Vagina (tissue), 2 donors: Measurements from ENCODE around the gene GOLGA3. TPM values are rescaled to one million over a fixed set of nuclear protein-coding genes. Genes with fewer than 3 reads are reported as not detected.

Experiments used
- DNase-seq, 2 donors: peaks; one replicate each; pipeline ENCODE4 v3.0.0-alpha.2; 2017; ENCODE audit errors: extremely low spot score in 2 of 2
- H3K27ac ChIP-seq: fragments of 200-600 bp; sonication (generic); one replicate; pipeline ENCODE4 v1.5.1; 2019
- H3K27me3 ChIP-seq: fragments of 200-600 bp; sonication (generic); one replicate; pipeline ENCODE4 v1.5.1; 2019
- H3K36me3 ChIP-seq, 2 donors: fragments of 200-600 bp; sonication (generic); one replicate each; pipeline ENCODE4 v1.5.1; 2017 to 2019
- H3K4me1 ChIP-seq: fragments of 200-600 bp; sonication (generic); one replicate; pipeline ENCODE4 v1.5.1; 2019
- H3K4me3 ChIP-seq, 2 donors: fragments of 200-600 bp; sonication (generic); 1 replicate in 1 of 2; 2 replicates in 1 of 2; pipeline ENCODE4 v1.5.1; 2016 to 2019
- H3K9me3 ChIP-seq: fragments of 200-600 bp; sonication (generic); one replicate; pipeline ENCODE4 v1.5.1; 2019
- CTCF ChIP-seq, 3 experiments: fragments of 450-650 bp in 2 of 3; fragments of 200-600 bp in 1 of 3; sonication (generic) in 1 of 3; IDR thresholded peaks; one replicate each; pipeline ENCODE4 v1.5.1; 2017 to 2019; ENCODE audit warnings: antibody characterized with exemption in 3 of 3, mild to moderate bottlenecking in 2 of 3, moderate library complexity in 2 of 3
- POLR2A ChIP-seq, 2 donors: fragments of 450-650 bp; IDR thresholded peaks; one replicate each; pipeline ENCODE4 v1.6.1; 2017; ENCODE audit warnings: antibody characterized with exemption in 2 of 2, mild to moderate bottlenecking in 2 of 2, moderate library complexity in 2 of 2
- POLR2AphosphoS5 ChIP-seq, 2 donors: sonication (generic); formaldehyde crosslinking; IDR thresholded peaks; one replicate each; pipeline ENCODE4 v1.9.0; 2017; ENCODE audit warnings: antibody characterized with exemption in 2 of 2, mild to moderate bottlenecking in 2 of 2, low read depth in 1 of 2; ENCODE audit not compliant: insufficient read depth in 1 of 2
- intact Hi-C: fragments of 100-400 bp; cut with DNase I; formaldehyde crosslinking; loops from one replicate; pipeline ENCODE4 v1.15.1; 2023
- total RNA-seq: library from RNA; depleted of rRNA; stranded (reverse); fragments of >200 nt; gene quantifications from one replicate; pipeline ENCODE4 v1.2.3, GENCODE V29; 2016

The GOLGA3 gene
- total RNA-seq, 1 donor from 2014 or later = 49.8 TPM

GRCh38 chr12:132872975-132873421 lies 44.3 kb upstream of the GOLGA3 start:
- intact Hi-C loops = no loop called here
- no peak for DNase-seq
- Histone ChIP-seq H3K9me3 (no peaks in the 10 kb centered on the region), H3K4me1 (no peaks in the 10 kb centered on the region), H3K36me3 (peaks cover 0 to 76% of the 10 kb centered on the region in 2 donors), H3K27me3 (no peaks in the 10 kb centered on the region), H3K27ac (no peak overlapping the region), H3K4me3 (no peak overlapping the region)
- TF ChIP-seq POLR2A (IDR thresholded peaks at IDR 0.05) (no peak), POLR2AphosphoS5 (IDR thresholded peaks at IDR 0.05; ENCODE audit: insufficient read depth in 1 of 2, low read depth in 1 of 2) (no peak), CTCF (IDR thresholded peaks at IDR 0.05) (no peak)

- peaks cover 0 to 80% of the 10 kb centered on the region in 2 donors for H3K36me3 ChIP-seq
- TF ChIP-seq POLR2AphosphoS5 (IDR thresholded peaks at IDR 0.05; ENCODE audit: insufficient read depth in 1 of 2, low read depth in 1 of 2) (no peak), CTCF (IDR thresholded peaks at IDR 0.05) (no peak), POLR2A (IDR thresholded peaks at IDR 0.05) (no peak)
- intact Hi-C loops = no loop called here
- H3K27me3 ChIP-seq = no peaks in the 10 kb centered on the region
- no peaks in the 10 kb centered on the region for H3K9me3 ChIP-seq
- DNase-seq = no peak
- H3K4me3 ChIP-seq = no peak overlapping the region
- no peak overlapping the region for H3K27ac ChIP-seq
- no peaks in the 10 kb centered on the region for H3K4me1 ChIP-seq
These were observed 43.6 kb upstream of the GOLGA3 start for GRCh38 chr12:132872073-132872855.

GRCh38 chr12:132869551-132869950 lies 40.9 kb upstream of the GOLGA3 start:
- Histone ChIP-seq H3K4me3 (no peak overlapping the region), H3K36me3 (peaks cover 0 to 71% of the 10 kb centered on the region in 2 donors)
- no peak for TF ChIP-seq CTCF (IDR thresholded peaks at IDR 0.05)
- no peak for TF ChIP-seq POLR2A (IDR thresholded peaks at IDR 0.05)
- no peak for TF ChIP-seq POLR2AphosphoS5 (IDR thresholded peaks at IDR 0.05; ENCODE audit: insufficient read depth in 1 of 2, low read depth in 1 of 2)

GRCh38 chr12:132866251-132866828 lies 37.7 kb upstream of the GOLGA3 start:
- H3K36me3 ChIP-seq = peaks cover 0 to 63% of the 10 kb centered on the region in 2 donors

More at GRCh38 chr12:132869551-132869950, 40.9 kb upstream of the GOLGA3 start:
- Histone ChIP-seq H3K4me1 (no peaks in the 10 kb centered on the region), H3K27me3 (no peaks in the 10 kb centered on the region), H3K27ac (no peak overlapping the region), H3K9me3 (no peaks in the 10 kb centered on the region)
- DNase-seq = no peak
- intact Hi-C loops = no loop called here

More at GRCh38 chr12:132866251-132866828, 37.7 kb upstream of the GOLGA3 start:
- no peak for DNase-seq
- Histone ChIP-seq H3K27me3 (no peaks in the 10 kb centered on the region), H3K4me1 (no peaks in the 10 kb centered on the region), H3K4me3 (no peak overlapping the region), H3K27ac (no peak overlapping the region), H3K9me3 (no peaks in the 10 kb centered on the region)
- TF ChIP-seq CTCF (IDR thresholded peaks at IDR 0.05) (no peak), POLR2A (IDR thresholded peaks at IDR 0.05) (no peak), POLR2AphosphoS5 (IDR thresholded peaks at IDR 0.05; ENCODE audit: insufficient read depth in 1 of 2, low read depth in 1 of 2) (no peak)
- intact Hi-C loops = no loop called here
